Tibial nerve (tissue), 4 donors: ENCODE data around the gene EXOC3. TPM values are rescaled to one million over a fixed set of nuclear protein-coding genes. Genes with fewer than 3 reads are reported as not detected.
"Not testable (repeated sequence)": the region's sequence is repeated elsewhere in the genome, so short reads cannot be mapped to it uniquely, and the experiment has no call there.

ENCODE experiments used
- DNase-seq, 2 donors: peaks; one replicate each; pipeline ENCODE4 v3.0.0-alpha.2; 2019; ENCODE audit warnings: low spot score in 2 of 2
- H3K27ac ChIP-seq, 4 donors: fragments of 200-600 bp; sonication (generic) in 3 of 4; one replicate each; pipeline ENCODE4 v1.5.1; 2017 to 2019; ENCODE audit warnings: mild to moderate bottlenecking in 1 of 4
- H3K27me3 ChIP-seq, 2 donors: fragments of 200-600 bp; sonication (generic) in 1 of 2; one replicate each; pipeline versions ENCODE4 v1.5.1 to v1.6.0; 2017 to 2019
- H3K36me3 ChIP-seq, 3 donors: fragments of 200-600 bp; sonication (generic); one replicate each; pipeline ENCODE4 v1.5.1; 2018 to 2019
- H3K4me1 ChIP-seq, 4 donors: fragments of 200-600 bp; sonication (generic) in 3 of 4; one replicate each; pipeline ENCODE4 v1.5.1; 2017 to 2019
- H3K4me3 ChIP-seq, 4 donors: fragments of 200-600 bp; sonication (generic) in 3 of 4; one replicate each; pipeline ENCODE4 v1.5.1; 2017 to 2019; ENCODE audit warnings: mild to moderate bottlenecking in 1 of 4, moderate library complexity in 1 of 4
- H3K9me3 ChIP-seq, 4 donors: fragments of 200-600 bp; sonication (generic) in 3 of 4; one replicate each; pipeline ENCODE4 v1.5.1; 2017 to 2019
- CTCF ChIP-seq, 5 experiments: fragments of 200-600 bp in 3 of 5; fragments of 450-650 bp in 2 of 5; sonication (generic) in 3 of 5; IDR thresholded peaks; one replicate each; pipeline ENCODE4 v1.5.1; 2016 to 2019; ENCODE audit warnings: antibody characterized with exemption in 5 of 5, mild to moderate bottlenecking in 3 of 5, moderate library complexity in 2 of 5
- EP300 ChIP-seq, 2 donors: sonication (generic); formaldehyde crosslinking; IDR thresholded peaks; one replicate each; pipeline ENCODE4 v1.6.1; 2017; ENCODE audit warnings: antibody characterized with exemption in 2 of 2, mild to moderate bottlenecking in 1 of 2
- POLR2A ChIP-seq, 2 donors: fragments of 450-650 bp; IDR thresholded peaks; one replicate each; pipeline ENCODE4 v1.6.1; 2017; ENCODE audit warnings: antibody characterized with exemption in 2 of 2, mild to moderate bottlenecking in 2 of 2, moderate library complexity in 2 of 2
- WGBS, 2 donors: methylation state at CpG; one replicate each; pipeline ENCODE4 v1.1.5; 2018; 5-methylcytosine and 5-hydroxymethylcytosine counted together
- total RNA-seq, 4 donors: library from RNA; depleted of rRNA; stranded (reverse); fragments of >200 nt; gene quantifications; one replicate each; pipeline ENCODE4 v1.1.0, GENCODE V29; 2016

Gene EXOC3
- total RNA-seq, 4 donors from 2014 or later: 53.5 to 98.4 (median 58.8) TPM

GRCh38 chr5:485113-485945 is 42.4 kb downstream of the EXOC3 start:
- 79% methylated on average over 27 to 29 of the region's 29 CpGs for WGBS, 2 donors
- H3K27me3 ChIP-seq: peaks cover 0 to 55% of the 10 kb centered on the region in 2 donors

DNA sequence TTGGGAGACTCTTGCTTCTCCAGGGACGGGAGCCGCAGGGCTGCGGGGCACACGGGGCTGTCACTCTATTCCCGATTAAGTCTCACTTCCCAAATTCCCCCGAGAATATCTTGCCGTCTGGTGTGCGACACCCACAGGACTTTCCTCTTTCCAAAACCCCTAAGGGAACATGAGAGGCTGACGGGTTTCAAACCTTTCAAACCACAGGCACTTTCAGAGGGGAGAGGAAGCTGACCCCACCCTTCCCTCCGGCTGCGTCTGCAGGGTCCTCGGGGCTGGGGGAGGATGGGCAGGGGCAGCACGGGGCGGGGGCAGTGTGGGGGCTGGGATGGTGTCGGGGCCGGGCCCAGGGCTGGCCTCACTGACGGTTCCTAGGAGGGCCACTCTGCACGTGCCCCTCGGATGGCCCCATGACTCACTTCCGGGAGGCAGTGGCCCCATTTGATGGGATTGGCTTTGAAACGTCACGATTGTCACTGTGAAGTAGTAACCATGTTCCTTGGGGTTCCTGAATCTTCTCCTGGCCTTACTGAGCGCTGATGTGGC is 43.0 kb downstream of the EXOC3 start:
- H3K27ac ChIP-seq: peak overlapping the region in 1 of 4 donors; percentile 56
- H3K4me3 ChIP-seq: no peak overlapping the region
- WGBS, 2 donors: 49 to 54% methylated on average over 12 to 13 of the region's 23 CpGs
- TF ChIP-seq POLR2A (IDR thresholded peaks at IDR 0.05) (no peak), EP300 (IDR thresholded peaks at IDR 0.05) (no peak), CTCF (IDR thresholded peaks at IDR 0.05) (no peak)
- peaks cover 0 to 49% of the 10 kb centered on the region in 2 donors for H3K27me3 ChIP-seq
- H3K4me1 ChIP-seq: peaks cover 0 to 15% (median 0%) of the 10 kb centered on the region in 4 donors
- H3K9me3 ChIP-seq: no peaks in the 10 kb centered on the region
- DNase-seq: no peak
- H3K36me3 ChIP-seq: peaks cover 0 to 36% (median 0%) of the 10 kb centered on the region in 3 donors

More at GRCh38 chr5:485113-485945, 42.4 kb downstream of the EXOC3 start:
- Histone ChIP-seq H3K36me3 (peaks cover 0 to 35% (median 0%) of the 10 kb centered on the region in 3 donors), H3K4me3 (no peak overlapping the region), H3K9me3 (no peaks in the 10 kb centered on the region), H3K27ac (peak overlapping the region in 1 of 4 donors; percentile 56), H3K4me1 (peaks cover 0 to 15% (median 0%) of the 10 kb centered on the region in 4 donors)
- no peak for DNase-seq
- TF ChIP-seq POLR2A (IDR thresholded peaks at IDR 0.05): no peak
- TF ChIP-seq EP300 (IDR thresholded peaks at IDR 0.05): no peak
- TF ChIP-seq CTCF (IDR thresholded peaks at IDR 0.05): no peak

DNA sequence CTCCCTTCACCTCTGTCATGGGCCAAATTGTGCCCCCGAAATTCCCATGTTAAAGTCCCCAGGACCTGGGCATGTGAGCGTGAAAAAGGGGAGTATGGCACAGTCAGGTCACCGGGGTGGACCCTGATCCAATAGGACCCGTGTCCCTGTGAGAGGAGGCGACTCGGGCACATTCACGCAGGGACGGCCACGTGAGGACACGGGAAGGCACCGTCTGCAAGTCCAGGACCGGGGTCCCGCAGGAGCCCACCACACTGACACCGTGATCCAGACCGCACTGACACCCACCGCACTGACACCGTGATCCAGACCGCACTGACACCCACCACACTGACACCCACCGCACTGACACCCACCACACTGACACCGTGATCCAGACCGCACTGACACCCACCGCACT is 43.6 kb downstream of the EXOC3 start:
- H3K4me3 ChIP-seq, DNase-seq, H3K9me3 ChIP-seq: not testable (repeated sequence)
- Histone ChIP-seq H3K27ac (peak overlapping the region in 1 of 4 donors; percentile 56), H3K27me3 (peaks cover 0 to 48% of the 10 kb centered on the region in 2 donors), H3K36me3 (peaks cover 0 to 36% (median 0%) of the 10 kb centered on the region in 3 donors), H3K4me1 (peaks cover 0 to 15% (median 0%) of the 10 kb centered on the region in 4 donors)
- WGBS, 2 donors: 88 to 90% methylated on average over 16 to 17 of the region's 22 CpGs

DNA sequence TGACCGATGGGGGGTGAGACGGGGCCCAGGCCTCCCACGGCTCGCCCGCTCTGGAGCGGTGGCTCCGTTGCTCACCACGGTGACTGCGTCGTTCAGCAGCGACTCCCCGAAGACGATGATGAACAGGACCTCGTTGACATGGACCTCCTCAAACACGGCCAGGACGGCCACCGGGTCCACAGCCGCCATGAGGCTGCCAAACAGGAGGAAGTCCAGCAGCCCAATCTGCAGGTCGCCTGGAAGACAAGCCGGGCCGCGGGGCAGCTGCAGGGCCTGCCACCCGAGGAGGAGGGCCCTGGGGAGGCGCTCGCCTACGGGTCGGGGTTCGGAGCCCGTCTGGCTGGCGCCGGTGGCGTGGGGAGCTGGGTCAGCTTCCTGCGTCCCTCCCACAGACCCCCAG is 45.3 kb downstream of the EXOC3 start:
- Histone ChIP-seq H3K4me3 (no peak overlapping the region), H3K27ac (peak overlapping the region in 1 of 4 donors; percentile 59), H3K27me3 (peaks cover 0 to 43% of the 10 kb centered on the region in 2 donors), H3K36me3 (peaks cover 0 to 24% (median 0%) of the 10 kb centered on the region in 3 donors), H3K4me1 (peaks cover 0 to 22% (median 0%) of the 10 kb centered on the region in 4 donors), H3K9me3 (no peaks in the 10 kb centered on the region)
- 81% methylated on average over 21 to 28 of the region's 33 CpGs for WGBS, 2 donors
- TF ChIP-seq POLR2A (IDR thresholded peaks at IDR 0.05): no peak
- no peak for TF ChIP-seq EP300 (IDR thresholded peaks at IDR 0.05)
- no peak for TF ChIP-seq CTCF (IDR thresholded peaks at IDR 0.05)
- no peak for DNase-seq

- Histone ChIP-seq H3K36me3 (peaks cover 0 to 21% (median 0%) of the 10 kb centered on the region in 3 donors), H3K4me1 (peaks cover 0 to 30% (median 0%) of the 10 kb centered on the region in 4 donors), H3K4me3 (no peak overlapping the region), H3K27me3 (peaks cover 0 to 44% of the 10 kb centered on the region in 2 donors), H3K9me3 (no peaks in the 10 kb centered on the region), H3K27ac (peak overlapping the region in 2 of 4 donors; percentile 48 to 59)
- WGBS, 2 donors: 41 to 51% methylated on average over 25 to 31 of the region's 40 CpGs
- no peak for DNase-seq
- TF ChIP-seq CTCF (IDR thresholded peaks at IDR 0.05): no peak
Measured at GRCh38 chr5:488744-489688, 46.0 kb downstream of the EXOC3 start.
